ENCODE data around the gene RECQL. TPM values are rescaled to one million over a fixed set of nuclear protein-coding genes. Genes with fewer than 3 reads are reported as not detected.

RECQL gene
- total RNA-seq, 2 experiments from 2014 or later: 83.4 to 90.7 TPM

GRCh38 chr12:21521541-21521940, 20.1 kb upstream of the RECQL start:
- Mint-ChIP-seq H3K36me3 (peaks cover 12% of the 10 kb centered on the region), H3K9me3 (peaks cover 5% of the 10 kb centered on the region), H3K4me1 (peaks cover 1% of the 10 kb centered on the region), H3K27ac (no peak overlapping the region), H3K4me3 (no peak overlapping the region), H3K27me3 (no peaks in the 10 kb centered on the region)
- DNase-seq: no peak

GRCh38 chr12:21518451-21518850, 17.0 kb upstream of the RECQL start:
- no peaks in the 10 kb centered on the region for H3K4me1 Mint-ChIP-seq
- no peak overlapping the region for H3K27ac Mint-ChIP-seq
- H3K4me3 Mint-ChIP-seq: no peak overlapping the region
- no peaks in the 10 kb centered on the region for H3K27me3 Mint-ChIP-seq
- no peak for DNase-seq
- no peaks in the 10 kb centered on the region for H3K9me3 Mint-ChIP-seq
- peaks cover 17% of the 10 kb centered on the region for H3K36me3 Mint-ChIP-seq

GRCh38 chr12:21516281-21516680, 14.8 kb upstream of the RECQL start:
- Mint-ChIP-seq H3K4me3 (no peak overlapping the region), H3K27me3 (no peaks in the 10 kb centered on the region), H3K27ac (no peak overlapping the region), H3K4me1 (no peaks in the 10 kb centered on the region), H3K36me3 (peaks cover 21% of the 10 kb centered on the region), H3K9me3 (no peaks in the 10 kb centered on the region)
- DNase-seq: no peak

DNA sequence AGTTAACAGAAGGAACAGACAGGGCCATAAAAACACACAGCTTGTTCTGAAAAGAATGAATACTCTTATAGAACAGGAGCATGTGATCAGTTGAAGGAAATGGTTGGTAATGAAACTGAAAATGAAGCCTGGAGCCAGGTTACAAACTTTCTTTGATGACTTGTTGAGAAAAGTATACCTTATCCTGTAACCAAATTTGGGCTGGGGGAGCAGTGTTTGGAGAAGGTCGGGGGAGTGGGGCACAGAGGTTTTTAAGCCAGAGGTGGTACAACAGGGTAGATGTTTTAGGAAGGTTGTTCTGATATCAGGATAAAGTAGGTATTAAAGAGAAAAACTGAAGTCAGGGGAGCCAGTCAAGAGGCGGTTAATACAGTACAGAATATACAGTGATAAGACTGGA, 8.3 kb upstream of the RECQL start:
- no peak for DNase-seq
- no peaks in the 10 kb centered on the region for H3K9me3 Mint-ChIP-seq
- H3K27me3 Mint-ChIP-seq: no peaks in the 10 kb centered on the region
- peaks cover 28% of the 10 kb centered on the region for H3K4me1 Mint-ChIP-seq
- peaks cover 31% of the 10 kb centered on the region for H3K36me3 Mint-ChIP-seq
- peak overlapping the region; percentile 20 for H3K4me3 Mint-ChIP-seq
- H3K27ac Mint-ChIP-seq: peak overlapping the region; percentile 73

- DNase-seq: no peak
- no peak overlapping the region for H3K27ac Mint-ChIP-seq
- H3K4me1 Mint-ChIP-seq: peaks cover 39% of the 10 kb centered on the region
- H3K36me3 Mint-ChIP-seq: peaks cover 30% of the 10 kb centered on the region
- H3K4me3 Mint-ChIP-seq: no peak overlapping the region
- H3K27me3 Mint-ChIP-seq: no peaks in the 10 kb centered on the region
- no peaks in the 10 kb centered on the region for H3K9me3 Mint-ChIP-seq
These were observed 6.4 kb upstream of the RECQL start for GRCh38 chr12:21507849-21508248.

DNA sequence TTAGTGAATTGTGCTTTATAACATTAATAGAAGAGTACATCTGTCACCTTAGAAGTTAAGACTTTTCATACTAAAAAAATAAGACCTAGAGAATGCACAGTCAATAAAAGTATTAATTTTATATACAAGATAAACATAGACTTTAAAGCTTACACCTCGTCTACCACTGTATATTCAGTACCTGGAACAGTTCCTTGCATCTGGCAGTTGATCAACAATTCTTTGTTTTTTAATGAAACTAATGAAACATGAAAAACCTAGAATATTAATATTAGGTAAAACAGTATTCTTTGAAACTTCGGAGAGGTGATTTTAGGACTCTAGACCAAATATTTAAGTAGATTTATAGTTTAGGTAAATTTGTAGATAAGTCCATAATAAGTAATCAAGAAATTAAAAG, 4.5 kb upstream of the RECQL start:
- Mint-ChIP-seq H3K27me3 (no peaks in the 10 kb centered on the region), H3K36me3 (peaks cover 26% of the 10 kb centered on the region), H3K9me3 (no peaks in the 10 kb centered on the region), H3K4me3 (no peak overlapping the region), H3K4me1 (peaks cover 40% of the 10 kb centered on the region), H3K27ac (no peak overlapping the region)
- DNase-seq: no peak

DNA sequence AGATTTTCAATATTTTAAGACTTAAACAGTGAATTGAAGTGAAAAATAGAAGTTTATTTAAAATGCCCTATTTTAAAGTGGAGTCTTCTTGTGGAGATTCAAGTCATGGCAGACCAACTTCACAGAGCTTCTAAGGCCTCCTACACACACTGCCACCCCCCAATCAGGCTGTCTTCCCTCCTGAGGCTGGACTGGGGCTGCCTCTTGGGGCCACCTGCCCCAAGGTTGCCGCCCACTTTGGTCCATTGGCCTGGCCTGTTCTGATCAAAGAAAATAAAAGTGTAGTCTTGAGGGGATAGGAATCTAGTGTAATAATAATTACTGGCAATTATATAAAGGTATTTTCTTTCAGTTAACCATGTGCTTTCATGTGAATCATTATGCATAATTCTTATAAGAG, 1.4 kb upstream of the RECQL start:
- H3K27me3 Mint-ChIP-seq: no peaks in the 10 kb centered on the region
- H3K36me3 Mint-ChIP-seq: peaks cover 12% of the 10 kb centered on the region
- H3K4me1 Mint-ChIP-seq: peaks cover 35% of the 10 kb centered on the region
- no peak overlapping the region for H3K27ac Mint-ChIP-seq
- no peaks in the 10 kb centered on the region for H3K9me3 Mint-ChIP-seq
- no peak for DNase-seq
- H3K4me3 Mint-ChIP-seq: no peak overlapping the region

DNA sequence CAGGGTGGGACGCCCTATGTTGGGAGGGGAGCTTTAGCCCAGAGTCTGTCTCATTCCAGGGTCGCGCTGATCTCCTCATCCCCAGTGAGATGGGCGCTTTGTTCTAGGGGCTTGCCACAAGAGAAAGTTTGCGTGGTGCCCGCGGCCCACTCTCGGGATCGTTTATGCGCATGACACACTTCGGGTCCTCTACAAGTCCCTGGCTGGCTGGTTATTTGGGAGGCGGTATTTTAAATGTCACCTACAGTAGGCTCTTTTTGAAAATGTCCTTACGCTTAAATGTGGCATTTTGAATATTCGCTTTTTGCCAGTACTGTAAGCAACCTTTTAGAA, 695 bp upstream of the RECQL start:
- Mint-ChIP-seq H3K27me3 (no peaks in the 10 kb centered on the region), H3K4me1 (peaks cover 37% of the 10 kb centered on the region), H3K36me3 (peaks cover 17% of the 10 kb centered on the region), H3K4me3 (no peak overlapping the region), H3K27ac (no peak overlapping the region), H3K9me3 (no peaks in the 10 kb centered on the region)
- DNase-seq: peak; percentile 45

- Mint-ChIP-seq H3K27ac (no peak overlapping the region), H3K4me3 (no peak overlapping the region), H3K36me3 (peaks cover 26% of the 10 kb centered on the region), H3K9me3 (no peaks in the 10 kb centered on the region), H3K27me3 (no peaks in the 10 kb centered on the region), H3K4me1 (peaks cover 37% of the 10 kb centered on the region)
- no peak for DNase-seq
These were observed 613 bp downstream of the RECQL start for GRCh38 chr12:21500786-21501257.

DNA sequence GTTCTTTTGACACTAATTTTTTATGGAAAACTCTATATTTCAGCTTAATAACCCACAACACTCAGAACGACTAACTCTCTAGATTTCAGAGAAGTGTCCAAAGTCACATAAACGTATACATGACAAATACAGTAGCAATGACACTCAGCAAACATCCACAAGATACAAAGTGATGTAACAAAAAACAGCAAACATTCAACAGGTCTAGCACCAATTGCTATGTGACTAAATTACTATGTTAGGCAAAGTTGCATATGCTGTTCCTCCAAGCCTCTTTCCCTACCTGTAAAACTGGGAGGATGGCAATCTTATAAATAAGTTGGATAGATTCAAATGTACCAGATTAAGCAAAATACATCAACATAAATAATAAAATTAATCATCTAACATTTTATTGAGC, 1.7 kb downstream of the RECQL start:
- Mint-ChIP-seq H3K27ac (peak overlapping the region; percentile 30), H3K27me3 (no peaks in the 10 kb centered on the region), H3K9me3 (no peaks in the 10 kb centered on the region), H3K4me1 (peaks cover 32% of the 10 kb centered on the region), H3K36me3 (peaks cover 31% of the 10 kb centered on the region), H3K4me3 (peak overlapping the region; percentile 54)
- no peak for DNase-seq

DNA sequence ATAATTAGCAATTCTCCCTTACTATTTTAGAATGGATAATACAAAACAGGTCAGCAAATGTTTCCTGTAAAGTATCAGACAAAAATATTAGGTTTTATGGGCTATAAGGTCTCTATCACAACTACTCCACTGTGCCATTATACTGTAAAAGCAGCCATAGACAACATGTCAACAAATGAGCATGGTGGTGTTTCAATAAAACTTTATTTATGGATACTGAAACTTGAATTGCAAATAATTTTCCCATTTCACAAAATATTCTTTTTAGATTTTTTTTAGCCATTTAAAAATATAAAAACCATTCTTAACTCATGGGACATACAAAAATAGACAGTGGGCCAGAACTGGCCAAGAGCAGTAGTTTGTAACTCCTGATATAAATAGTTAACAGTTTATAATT, 15.4 kb downstream of the RECQL start:
- Mint-ChIP-seq H3K4me3 (no peak overlapping the region), H3K36me3 (peaks cover 24% of the 10 kb centered on the region), H3K27me3 (no peaks in the 10 kb centered on the region), H3K9me3 (no peaks in the 10 kb centered on the region), H3K27ac (no peak overlapping the region), H3K4me1 (no peaks in the 10 kb centered on the region)
- no peak for DNase-seq

GRCh38 chr12:21483531-21483930, 17.9 kb downstream of the RECQL start:
- Mint-ChIP-seq H3K27ac (no peak overlapping the region), H3K27me3 (no peaks in the 10 kb centered on the region), H3K9me3 (no peaks in the 10 kb centered on the region), H3K36me3 (peaks cover 8% of the 10 kb centered on the region), H3K4me3 (no peak overlapping the region), H3K4me1 (no peaks in the 10 kb centered on the region)
- no peak for DNase-seq

DNA sequence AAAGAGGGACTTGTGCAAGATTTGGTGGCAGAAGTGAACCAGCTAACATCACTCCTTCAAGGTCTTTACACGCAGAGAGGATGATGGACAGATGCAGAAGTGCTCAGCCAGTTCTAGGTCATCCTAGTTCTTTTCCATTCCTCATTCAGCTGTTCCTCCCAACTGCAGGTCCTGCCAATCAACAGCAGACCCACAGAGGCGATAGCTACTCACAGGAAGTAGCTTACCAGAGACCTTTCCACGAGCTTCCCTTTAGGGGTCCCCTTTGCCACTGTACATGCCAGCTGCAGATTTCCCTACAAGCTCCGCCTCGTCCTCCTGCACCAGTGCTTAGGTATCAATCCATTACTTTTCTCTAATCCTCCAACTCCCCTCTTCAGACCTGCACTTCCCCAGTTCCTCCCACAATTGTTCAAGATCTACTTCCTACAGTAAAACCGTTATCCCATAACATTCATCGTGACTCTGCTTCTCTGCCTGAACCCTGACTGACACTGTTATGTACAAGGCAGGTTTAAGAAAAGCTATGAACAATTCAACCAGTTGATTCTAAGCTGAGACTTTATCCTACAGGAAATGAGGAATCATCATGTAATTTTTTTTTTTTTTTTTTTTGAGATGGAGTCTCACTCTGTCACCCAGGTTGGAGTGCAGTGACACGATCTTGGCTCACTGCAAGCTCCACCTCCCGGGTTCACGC, 22.5 kb downstream of the RECQL start:
- Mint-ChIP-seq H3K27ac (no peak overlapping the region), H3K27me3 (no peaks in the 10 kb centered on the region), H3K4me1 (peaks cover 10% of the 10 kb centered on the region), H3K4me3 (no peak overlapping the region), H3K9me3 (no peaks in the 10 kb centered on the region), H3K36me3 (peaks cover 11% of the 10 kb centered on the region)
- DNase-seq: no peak

- H3K36me3 Mint-ChIP-seq: peaks cover 18% of the 10 kb centered on the region
- peak overlapping the region; percentile 80 for H3K27ac Mint-ChIP-seq
- H3K4me3 Mint-ChIP-seq: peak overlapping the region; percentile 33
- peaks cover 10% of the 10 kb centered on the region for H3K4me1 Mint-ChIP-seq
- no peaks in the 10 kb centered on the region for H3K27me3 Mint-ChIP-seq
- DNase-seq: no peak
- H3K9me3 Mint-ChIP-seq: no peaks in the 10 kb centered on the region
These were observed 24.5 kb downstream of the RECQL start for GRCh38 chr12:21476949-21477348.

DNA sequence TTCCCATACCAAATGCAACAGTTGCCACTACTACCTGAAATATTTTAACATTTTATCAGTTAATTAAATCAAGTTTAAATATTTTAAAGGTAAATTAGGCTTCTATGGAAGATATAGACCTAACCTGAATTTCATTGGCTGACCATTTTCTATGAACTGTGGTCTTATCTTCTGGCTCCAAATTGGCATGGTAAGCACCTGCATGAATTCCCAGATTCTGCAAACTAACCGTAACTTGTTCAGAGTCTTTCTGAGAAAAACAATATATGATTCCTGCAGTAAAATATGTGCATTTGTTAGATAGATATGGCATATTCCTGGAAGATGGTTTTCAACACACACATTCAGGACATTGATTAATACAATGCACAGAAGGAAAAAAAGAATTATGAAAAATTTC, 25.9 kb downstream of the RECQL start:
- Mint-ChIP-seq H3K9me3 (no peaks in the 10 kb centered on the region), H3K27ac (no peak overlapping the region), H3K36me3 (peaks cover 22% of the 10 kb centered on the region), H3K4me1 (peaks cover 13% of the 10 kb centered on the region), H3K27me3 (no peaks in the 10 kb centered on the region), H3K4me3 (no peak overlapping the region)
- DNase-seq: no peak

- H3K36me3 Mint-ChIP-seq: peaks cover 32% of the 10 kb centered on the region
- peaks cover 10% of the 10 kb centered on the region for H3K4me1 Mint-ChIP-seq
These were observed 29.1 kb downstream of the RECQL start for GRCh38 chr12:21472197-21472823.

More at GRCh38 chr12:21472197-21472823, 29.1 kb downstream of the RECQL start:
- Mint-ChIP-seq H3K27ac (no peak overlapping the region), H3K27me3 (no peaks in the 10 kb centered on the region), H3K4me3 (no peak overlapping the region), H3K9me3 (no peaks in the 10 kb centered on the region)
- no peak for DNase-seq

Data from activated naive CD8-positive, alpha-beta T cell treated with anti-CD3 and anti-CD28 coated beads for 36 hours (primary cell).